Measurements from ENCODE around the gene OR10V1. TPM values are rescaled to one million over a fixed set of nuclear protein-coding genes. Genes with fewer than 3 reads are reported as not detected.

OR10V1 gene
- total and polyA plus RNA-seq, 9 of the 15 experiments (the other 6 are each of a cell fraction or from before 2014, with no cell fraction given) = not detected

DNA sequence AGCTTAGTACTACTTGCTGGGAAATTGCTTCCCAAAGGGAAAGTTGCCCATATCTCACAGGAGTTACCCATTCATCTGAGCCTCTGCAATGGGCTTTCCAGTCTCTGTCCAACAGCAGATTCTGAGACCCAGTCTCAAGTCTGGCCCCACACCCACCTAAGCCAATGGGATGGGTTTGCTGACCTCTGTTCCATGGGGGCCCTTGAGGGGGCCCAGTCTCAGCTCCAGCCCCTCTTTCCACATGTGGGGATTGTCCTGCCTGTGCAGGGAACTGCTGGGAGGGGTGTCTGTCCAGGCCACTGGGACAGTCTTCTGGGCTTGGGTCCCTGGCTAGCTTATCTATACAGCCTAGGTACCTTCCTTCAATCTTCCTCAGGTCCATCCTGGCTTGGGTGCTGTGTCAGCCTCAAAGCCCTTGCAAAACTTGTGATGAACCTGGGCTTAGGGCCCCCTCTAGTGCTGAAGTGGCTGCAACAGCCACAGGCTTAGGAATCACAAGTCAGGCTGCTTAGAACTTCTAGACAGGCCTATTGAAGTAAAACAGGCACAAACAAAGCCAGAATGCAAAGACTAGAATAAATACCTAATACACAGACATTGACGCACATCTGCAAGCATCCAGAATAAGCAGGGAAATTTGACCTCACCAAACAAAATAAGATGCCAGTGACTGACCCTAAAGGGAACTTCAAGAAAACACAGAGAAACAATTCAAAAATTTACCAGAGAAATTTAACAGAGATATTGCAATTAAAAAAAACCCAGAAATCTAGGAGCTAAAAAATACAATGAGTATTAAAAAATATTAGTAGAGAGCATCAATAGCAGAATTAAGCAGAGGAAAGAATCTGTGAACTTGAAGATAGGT, 33.1 kb downstream of the OR10V1 start (continued):
- TF ChIP-seq SOX6 (IDR thresholded peaks at IDR 0.05) (peak; percentile 51), SIRT6 (IDR thresholded peaks at IDR 0.05; ENCODE audit: low read depth, low read length) (no peak), MAFG (tag; conservative IDR thresholded peaks at IDR 0.05) (0 out of 2 replicates have a peak, but pooled peaks have one; percentile 18), SMAD1 (IDR thresholded peaks at IDR 0.05; ENCODE audit: low read depth, low read length, partially characterized antibody) (no peak), CTBP1 (IDR thresholded peaks at IDR 0.05; ENCODE audit: borderline replicate concordance) (peak; percentile 71; the same call in 1 of the 2 replicates), XRCC5 (IDR thresholded peaks at IDR 0.05; ENCODE audit: low read depth, low read length) (0 out of 2 replicates have a peak, but pooled peaks have one; percentile 44), POLR2H (tag; IDR thresholded peaks at IDR 0.05; ENCODE audit: low read depth) (no peak), NRF1 (conservative IDR thresholded peaks at IDR 0.05 in 1 of 2, IDR thresholded peaks at IDR 0.05 in 1 of 2) (0 out of 4 replicates have a peak, but pooled peaks of 1 of the 2 experiments have one; percentile 6), NCOA1 (IDR thresholded peaks at IDR 0.05; ENCODE audit: low read depth) (no peak), RAD21 (CRISPR knock-in tag; conservative IDR thresholded peaks at IDR 0.05 in 1 of 2, IDR thresholded peaks at IDR 0.05 in 1 of 2) (peak; percentile 82 to 93), KLF16 (IDR thresholded peaks at IDR 0.05) (peak; percentile 32; the same call in 1 of the 2 replicates)
- TF ChIP-seq, protein P1, sequence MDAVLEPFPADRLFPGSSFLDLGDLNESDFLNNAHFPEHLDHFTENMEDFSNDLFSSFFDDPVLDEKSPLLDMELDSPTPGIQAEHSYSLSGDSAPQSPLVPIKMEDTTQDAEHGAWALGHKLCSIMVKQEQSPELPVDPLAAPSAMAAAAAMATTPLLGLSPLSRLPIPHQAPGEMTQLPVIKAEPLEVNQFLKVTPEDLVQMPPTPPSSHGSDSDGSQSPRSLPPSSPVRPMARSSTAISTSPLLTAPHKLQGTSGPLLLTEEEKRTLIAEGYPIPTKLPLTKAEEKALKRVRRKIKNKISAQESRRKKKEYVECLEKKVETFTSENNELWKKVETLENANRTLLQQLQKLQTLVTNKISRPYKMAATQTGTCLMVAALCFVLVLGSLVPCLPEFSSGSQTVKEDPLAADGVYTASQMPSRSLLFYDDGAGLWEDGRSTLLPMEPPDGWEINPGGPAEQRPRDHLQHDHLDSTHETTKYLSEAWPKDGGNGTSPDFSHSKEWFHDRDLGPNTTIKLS (IDR thresholded peaks at IDR 0.05; ENCODE audit: borderline replicate concordance, low read depth) = 0 out of 2 replicates have a peak, but pooled peaks have one; percentile 29
- TF ChIP-seq, protein P2, sequence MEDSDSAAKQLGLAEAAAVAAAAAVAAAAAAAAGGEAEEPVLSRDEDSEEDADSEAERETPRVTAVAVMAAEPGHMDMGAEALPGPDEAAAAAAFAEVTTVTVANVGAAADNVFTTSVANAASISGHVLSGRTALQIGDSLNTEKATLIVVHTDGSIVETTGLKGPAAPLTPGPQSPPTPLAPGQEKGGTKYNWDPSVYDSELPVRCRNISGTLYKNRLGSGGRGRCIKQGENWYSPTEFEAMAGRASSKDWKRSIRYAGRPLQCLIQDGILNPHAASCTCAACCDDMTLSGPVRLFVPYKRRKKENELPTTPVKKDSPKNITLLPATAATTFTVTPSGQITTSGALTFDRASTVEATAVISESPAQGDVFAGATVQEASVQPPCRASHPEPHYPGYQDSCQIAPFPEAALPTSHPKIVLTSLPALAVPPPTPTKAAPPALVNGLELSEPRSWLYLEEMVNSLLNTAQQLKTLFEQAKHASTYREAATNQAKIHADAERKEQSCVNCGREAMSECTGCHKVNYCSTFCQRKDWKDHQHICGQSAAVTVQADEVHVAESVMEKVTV (CRISPR knock-in tag; IDR thresholded peaks at IDR 0.05) = peak; percentile 45; the same call in 1 of the 2 replicates
- TF ChIP-seq, protein P3, sequence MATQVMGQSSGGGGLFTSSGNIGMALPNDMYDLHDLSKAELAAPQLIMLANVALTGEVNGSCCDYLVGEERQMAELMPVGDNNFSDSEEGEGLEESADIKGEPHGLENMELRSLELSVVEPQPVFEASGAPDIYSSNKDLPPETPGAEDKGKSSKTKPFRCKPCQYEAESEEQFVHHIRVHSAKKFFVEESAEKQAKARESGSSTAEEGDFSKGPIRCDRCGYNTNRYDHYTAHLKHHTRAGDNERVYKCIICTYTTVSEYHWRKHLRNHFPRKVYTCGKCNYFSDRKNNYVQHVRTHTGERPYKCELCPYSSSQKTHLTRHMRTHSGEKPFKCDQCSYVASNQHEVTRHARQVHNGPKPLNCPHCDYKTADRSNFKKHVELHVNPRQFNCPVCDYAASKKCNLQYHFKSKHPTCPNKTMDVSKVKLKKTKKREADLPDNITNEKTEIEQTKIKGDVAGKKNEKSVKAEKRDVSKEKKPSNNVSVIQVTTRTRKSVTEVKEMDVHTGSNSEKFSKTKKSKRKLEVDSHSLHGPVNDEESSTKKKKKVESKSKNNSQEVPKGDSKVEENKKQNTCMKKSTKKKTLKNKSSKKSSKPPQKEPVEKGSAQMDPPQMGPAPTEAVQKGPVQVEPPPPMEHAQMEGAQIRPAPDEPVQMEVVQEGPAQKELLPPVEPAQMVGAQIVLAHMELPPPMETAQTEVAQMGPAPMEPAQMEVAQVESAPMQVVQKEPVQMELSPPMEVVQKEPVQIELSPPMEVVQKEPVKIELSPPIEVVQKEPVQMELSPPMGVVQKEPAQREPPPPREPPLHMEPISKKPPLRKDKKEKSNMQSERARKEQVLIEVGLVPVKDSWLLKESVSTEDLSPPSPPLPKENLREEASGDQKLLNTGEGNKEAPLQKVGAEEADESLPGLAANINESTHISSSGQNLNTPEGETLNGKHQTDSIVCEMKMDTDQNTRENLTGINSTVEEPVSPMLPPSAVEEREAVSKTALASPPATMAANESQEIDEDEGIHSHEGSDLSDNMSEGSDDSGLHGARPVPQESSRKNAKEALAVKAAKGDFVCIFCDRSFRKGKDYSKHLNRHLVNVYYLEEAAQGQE (IDR thresholded peaks at IDR 0.05; ENCODE audit: borderline replicate concordance) = peak; percentile 84
- TF ChIP-seq, protein P3 (CRISPR knock-in tag; IDR thresholded peaks at IDR 0.05; ENCODE audit: low read depth) = no peak
